Stimulated activated CD8-positive, alpha-beta memory T cell treated with anti-CD3 and anti-CD28 coated beads, Interleukin-15, amount 100 ng/mL, for 1 hour (primary cell): ENCODE results near the gene SKI.

Source experiments
- DNase-seq: peaks from one replicate; pipeline ENCODE4 v3.0.0-alpha.2; 2020; ENCODE audit warnings: low read depth

SKI gene

DNA sequence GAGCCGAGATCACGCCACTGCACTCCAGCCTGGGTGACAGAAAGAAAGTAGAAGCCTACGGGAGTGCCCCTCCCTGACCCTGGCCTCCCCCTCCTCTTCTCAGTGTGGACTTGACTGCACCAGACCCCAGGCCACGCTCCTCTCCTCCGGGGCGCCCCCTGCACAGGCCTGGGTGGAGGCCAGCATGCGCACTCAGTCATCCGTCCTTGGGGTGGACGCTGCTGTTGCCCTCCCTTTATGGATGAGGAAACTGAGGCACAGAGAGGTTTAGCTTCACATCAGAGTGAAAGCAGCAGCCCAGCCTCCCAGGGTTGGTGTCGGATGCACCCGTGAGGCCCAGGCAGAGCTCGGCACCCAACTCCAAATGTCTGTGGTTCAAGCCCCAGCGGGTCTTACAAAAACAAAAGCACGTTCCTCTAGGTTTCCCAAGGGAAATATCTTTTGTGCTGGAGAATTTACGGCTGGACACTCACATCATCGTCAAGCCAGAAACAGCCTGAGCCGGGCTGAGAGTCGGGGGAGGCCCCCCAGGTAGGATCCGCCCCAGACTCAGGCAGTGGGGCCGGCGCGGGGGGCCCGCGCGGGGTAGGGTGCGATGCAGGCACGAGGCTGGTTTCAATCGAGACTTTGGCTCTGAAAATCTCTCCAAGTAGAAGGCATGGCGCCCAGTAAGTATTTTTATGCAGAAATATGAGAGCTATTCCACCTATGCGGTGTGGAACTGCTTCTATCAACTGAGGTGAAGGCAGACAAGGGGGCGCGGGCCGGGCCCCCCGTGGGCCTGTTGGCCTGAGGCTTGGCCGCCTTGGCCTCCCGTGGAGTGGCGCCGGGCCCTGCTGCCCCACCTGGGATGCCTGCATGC is 126.6 kb downstream of the SKI start:
- DNase-seq = no peak

DNA sequence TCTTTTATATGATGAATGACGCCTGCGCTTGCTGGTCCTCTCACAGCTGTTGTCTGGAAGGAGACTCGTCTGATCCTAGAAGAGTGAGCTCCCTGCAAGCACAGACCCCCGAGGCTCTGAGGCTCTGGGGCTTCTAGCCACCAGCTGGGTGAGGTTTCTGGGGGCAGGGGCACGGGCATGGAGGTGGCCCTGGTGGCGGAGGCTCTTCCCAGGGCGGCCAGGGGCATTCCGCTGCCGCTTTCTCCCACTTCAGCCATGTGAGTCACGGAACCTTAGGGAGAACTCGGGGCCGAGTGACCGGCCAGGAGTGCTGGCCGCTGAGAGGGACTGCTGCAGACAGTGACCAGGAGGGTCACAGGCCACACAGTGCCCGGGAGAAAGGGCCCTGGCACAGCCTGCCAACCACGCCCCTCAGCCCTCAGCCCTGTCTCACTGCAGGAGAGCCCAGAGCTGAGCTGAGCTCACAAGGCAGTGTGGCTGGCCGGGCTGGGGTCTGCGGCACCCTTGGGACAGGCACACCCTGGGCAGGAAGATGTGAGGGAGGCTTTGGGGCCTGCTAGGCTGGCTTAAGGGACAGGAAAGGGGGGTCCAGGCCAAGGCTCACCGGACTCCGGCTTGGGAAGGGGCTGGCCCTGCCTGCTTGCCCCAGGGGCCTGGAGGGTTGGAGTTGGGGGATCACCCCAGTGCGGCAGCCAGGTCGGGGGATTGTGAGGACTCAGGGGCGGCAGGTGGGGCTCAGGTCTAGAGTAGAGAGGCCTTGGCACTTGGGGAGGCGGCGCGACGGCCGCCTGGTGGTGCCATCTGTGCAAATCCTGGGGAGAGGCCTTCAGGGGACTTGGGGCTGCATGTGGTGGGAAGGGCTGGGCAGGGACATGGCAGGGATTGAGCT is 127.5 kb downstream of the SKI start:
- no peak for DNase-seq

DNA sequence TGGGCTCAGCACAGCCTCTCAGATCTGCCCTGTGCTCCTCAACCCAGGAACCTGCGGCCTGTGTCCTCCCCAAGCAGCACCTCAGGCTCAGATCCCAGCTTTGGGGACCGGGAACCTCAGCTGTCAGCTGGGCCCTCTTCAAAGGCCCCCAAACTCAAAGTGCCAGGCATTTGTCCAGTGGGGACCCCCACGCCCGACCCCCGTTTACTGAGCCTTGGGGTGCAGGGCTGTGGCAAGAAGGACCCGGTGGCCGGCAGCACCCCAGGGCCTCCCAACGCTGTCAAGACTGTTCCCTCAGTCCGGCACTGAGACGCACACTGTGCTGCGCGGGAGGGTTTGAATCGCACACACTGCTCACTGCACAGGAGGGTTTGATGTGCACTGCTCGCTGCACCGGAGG is 128.3 kb downstream of the SKI start:
- no peak for DNase-seq

DNA sequence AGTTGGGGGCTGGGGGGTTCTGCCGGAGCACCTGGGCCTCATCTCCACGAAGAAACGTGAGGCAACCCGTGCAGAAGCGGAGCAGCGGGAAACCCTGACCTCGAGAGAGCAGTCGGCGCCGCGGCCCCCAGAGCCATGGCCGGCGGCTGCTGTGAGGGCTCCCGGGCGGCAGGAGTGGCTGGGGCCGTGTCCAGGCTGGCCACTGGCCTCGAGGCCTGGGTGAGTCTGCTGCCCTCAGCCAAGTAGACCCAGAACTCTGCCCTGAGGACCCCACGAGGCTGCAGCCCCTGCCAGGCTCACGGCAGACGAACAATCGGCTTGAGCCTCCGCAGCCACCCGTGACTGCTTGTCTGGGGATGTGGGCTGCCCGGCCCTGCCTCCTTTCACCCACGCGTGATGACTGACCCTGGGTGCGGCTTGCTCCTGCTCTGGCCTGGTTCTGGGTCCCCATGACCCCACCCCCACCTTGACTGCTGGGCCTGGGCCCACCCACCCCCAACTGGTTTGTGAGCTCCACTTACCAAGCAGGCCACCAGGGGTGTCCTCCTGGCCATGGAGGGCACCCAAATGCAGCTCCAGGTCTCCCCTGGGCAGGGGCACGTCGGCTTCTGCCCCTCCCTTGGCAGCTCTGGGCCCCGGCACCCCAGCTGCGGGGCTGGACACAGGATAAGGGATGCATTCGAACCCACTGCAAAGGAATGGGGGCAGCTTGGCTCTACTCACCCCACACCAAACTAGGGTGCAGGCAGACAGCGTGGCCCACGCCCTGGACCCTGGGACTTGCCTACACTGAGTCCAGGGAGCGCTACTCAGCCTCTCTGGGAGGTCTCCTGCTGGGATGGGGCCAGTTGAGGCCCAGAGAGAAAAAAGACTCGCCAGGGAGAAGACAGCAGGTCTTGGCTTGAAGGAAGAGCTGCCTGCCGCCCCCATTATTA is 129.1 kb downstream of the SKI start:
- DNase-seq = no peak

DNA sequence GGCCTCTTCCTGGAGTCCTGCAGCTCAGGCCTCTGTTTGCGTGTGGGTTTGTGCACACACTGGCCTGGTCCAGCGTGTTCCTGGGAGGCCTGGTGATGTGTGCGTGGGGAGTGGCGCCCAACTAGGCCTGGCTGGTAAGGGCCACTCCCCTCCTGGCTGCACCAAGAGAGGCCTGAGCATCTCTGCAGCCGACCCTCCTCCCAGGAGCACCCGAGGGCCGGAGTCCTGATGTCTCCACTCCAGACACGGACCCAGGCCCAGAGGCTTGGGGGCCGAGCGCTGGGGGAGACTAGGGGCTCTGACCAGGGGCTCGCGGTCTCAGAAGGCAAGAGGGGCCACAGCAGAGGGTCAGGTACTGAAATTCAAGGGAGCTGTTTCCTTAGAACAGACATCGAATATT is 130.0 kb downstream of the SKI start:
- DNase-seq = no peak

- DNase-seq = no peak
Measured at GRCh38 chr1:2358651-2359640, 130.8 kb downstream of the SKI start.
